22Rv1 (cell line): Measurements from ENCODE around the gene RDH14.

Source experiments
- ZFX ChIP-seq: fragments of 450-650 bp; IDR thresholded peaks from 2 replicates; pipeline ENCODE4 v1.6.1; 2017; ENCODE audit warnings: antibody characterized with exemption, borderline replicate concordance
- TF ChIP-seq, protein P1 (sequence below): fragments of 450-650 bp; IDR thresholded peaks from 2 replicates; pipeline ENCODE4 v1.5.1; 2017; ENCODE audit warnings: mild to moderate bottlenecking

DNA sequence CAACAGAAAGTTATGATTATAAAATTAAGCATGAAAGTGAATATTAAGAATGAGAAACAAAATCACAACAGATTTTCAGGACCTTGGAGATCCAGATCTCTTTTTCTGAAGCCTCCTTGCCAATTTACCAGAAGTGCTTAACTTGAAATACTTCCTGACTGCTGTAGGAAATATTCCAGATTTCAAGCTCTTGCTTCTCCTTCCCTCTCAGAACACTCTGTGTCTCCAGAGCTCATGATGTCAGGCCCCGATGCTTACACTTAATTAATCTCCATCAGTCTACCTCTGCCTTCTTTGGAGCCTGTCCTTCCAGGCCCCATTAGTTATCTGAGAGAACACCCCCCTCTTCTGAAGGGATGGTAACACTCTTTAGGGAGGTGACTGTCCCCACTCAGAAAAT lies 49.6 kb upstream of the RDH14 start:
- TF ChIP-seq, protein P1, sequence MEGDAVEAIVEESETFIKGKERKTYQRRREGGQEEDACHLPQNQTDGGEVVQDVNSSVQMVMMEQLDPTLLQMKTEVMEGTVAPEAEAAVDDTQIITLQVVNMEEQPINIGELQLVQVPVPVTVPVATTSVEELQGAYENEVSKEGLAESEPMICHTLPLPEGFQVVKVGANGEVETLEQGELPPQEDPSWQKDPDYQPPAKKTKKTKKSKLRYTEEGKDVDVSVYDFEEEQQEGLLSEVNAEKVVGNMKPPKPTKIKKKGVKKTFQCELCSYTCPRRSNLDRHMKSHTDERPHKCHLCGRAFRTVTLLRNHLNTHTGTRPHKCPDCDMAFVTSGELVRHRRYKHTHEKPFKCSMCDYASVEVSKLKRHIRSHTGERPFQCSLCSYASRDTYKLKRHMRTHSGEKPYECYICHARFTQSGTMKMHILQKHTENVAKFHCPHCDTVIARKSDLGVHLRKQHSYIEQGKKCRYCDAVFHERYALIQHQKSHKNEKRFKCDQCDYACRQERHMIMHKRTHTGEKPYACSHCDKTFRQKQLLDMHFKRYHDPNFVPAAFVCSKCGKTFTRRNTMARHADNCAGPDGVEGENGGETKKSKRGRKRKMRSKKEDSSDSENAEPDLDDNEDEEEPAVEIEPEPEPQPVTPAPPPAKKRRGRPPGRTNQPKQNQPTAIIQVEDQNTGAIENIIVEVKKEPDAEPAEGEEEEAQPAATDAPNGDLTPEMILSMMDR: no peak
- no peak for TF ChIP-seq ZFX
